Measurements from ENCODE around the gene PMS2. TPM values are rescaled to one million over a fixed set of nuclear protein-coding genes. Genes with fewer than 3 reads are reported as not detected.
"Not testable (repeated sequence)": the region's sequence is repeated elsewhere in the genome, so short reads cannot be mapped to it uniquely, and the experiment has no call there.

Gene PMS2, protein sequence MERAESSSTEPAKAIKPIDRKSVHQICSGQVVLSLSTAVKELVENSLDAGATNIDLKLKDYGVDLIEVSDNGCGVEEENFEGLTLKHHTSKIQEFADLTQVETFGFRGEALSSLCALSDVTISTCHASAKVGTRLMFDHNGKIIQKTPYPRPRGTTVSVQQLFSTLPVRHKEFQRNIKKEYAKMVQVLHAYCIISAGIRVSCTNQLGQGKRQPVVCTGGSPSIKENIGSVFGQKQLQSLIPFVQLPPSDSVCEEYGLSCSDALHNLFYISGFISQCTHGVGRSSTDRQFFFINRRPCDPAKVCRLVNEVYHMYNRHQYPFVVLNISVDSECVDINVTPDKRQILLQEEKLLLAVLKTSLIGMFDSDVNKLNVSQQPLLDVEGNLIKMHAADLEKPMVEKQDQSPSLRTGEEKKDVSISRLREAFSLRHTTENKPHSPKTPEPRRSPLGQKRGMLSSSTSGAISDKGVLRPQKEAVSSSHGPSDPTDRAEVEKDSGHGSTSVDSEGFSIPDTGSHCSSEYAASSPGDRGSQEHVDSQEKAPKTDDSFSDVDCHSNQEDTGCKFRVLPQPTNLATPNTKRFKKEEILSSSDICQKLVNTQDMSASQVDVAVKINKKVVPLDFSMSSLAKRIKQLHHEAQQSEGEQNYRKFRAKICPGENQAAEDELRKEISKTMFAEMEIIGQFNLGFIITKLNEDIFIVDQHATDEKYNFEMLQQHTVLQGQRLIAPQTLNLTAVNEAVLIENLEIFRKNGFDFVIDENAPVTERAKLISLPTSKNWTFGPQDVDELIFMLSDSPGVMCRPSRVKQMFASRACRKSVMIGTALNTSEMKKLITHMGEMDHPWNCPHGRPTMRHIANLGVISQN
- 1 to 10 TPM; 3.9 to 6.8 (median 5.8) TPM for total RNA-seq
- long read RNA-seq: 0 reads

DNA sequence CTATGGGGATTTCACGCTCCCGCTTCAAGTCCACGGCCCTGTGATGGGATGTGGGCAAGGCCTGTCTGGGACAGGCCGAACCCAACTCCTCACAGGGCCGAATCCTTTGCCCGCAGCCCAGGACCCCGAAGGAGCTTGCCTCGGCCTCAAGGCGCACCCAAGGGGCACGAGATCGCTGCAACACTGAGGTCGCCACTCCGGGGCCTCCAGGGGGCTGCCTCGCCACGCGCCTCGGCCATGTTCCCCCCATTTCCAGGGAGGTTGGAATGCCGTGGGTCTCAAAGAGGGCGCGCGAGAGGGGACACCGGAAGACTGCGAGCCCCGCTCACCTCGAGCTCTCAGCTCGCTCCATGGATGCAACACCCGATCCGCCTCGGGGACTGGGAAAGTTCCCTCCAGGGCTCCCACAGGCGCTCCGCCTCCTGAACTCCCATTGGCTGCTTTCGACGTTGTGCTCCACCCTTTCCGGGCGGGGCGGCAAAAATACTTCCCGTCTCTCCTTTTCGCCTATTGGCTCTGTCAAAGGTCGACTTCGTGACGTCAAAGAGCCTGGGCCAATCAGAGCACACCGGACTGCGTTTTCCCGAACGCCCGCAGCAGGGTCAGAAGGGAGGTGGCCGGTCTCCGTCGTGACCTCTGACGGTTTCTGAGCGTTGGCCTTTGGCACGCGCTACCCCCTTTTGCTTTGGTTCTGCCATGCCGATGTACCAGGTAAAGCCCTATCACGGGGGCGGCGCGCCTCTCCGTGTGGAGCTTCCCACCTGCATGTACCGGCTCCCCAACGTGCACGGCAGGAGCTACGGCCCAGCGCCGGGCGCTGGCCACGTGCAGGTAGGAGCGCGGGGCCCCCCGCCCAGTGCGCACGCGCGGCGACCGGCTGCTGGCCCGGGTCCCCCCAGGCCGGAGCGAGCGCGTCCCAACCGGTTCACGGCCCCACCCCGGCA, at the start of gene PMS2, which contains the start of gene AIMP2:
Gene PMS2, minus strand, starts transcription at position 382 of the 944 bp plus-strand sequence. Its CDS starts 30 bp downstream, at position 352.
Gene AIMP2, plus strand, starts transcription at position 605 of the 944 bp plus-strand sequence. Its CDS starts 92 bp downstream, at position 697.
- Histone ChIP-seq H3K4me1 (peaks cover 0 to 46% (median 4%) of the 10 kb centered on the region in 4 donors), H3K27ac (peak within 1 kb of the TSS; percentile 77 to 95 (median 89)), H3K36me3 (no peaks in the 10 kb centered on the region), H3K27me3 (no peaks in the 10 kb centered on the region), H3K9me3 (no peaks in the 10 kb centered on the region), H3K4me3 (peak within 1 kb of the TSS; percentile 67 to 78 (median 76))
- intact Hi-C loops (cut with DNase I): no loop called here
- ATAC-seq: peak; percentile 88 to 95 (median 92)
- peak; percentile 98 to 99 (median 98) for DNase-seq
- TF ChIP-seq, protein P1, sequence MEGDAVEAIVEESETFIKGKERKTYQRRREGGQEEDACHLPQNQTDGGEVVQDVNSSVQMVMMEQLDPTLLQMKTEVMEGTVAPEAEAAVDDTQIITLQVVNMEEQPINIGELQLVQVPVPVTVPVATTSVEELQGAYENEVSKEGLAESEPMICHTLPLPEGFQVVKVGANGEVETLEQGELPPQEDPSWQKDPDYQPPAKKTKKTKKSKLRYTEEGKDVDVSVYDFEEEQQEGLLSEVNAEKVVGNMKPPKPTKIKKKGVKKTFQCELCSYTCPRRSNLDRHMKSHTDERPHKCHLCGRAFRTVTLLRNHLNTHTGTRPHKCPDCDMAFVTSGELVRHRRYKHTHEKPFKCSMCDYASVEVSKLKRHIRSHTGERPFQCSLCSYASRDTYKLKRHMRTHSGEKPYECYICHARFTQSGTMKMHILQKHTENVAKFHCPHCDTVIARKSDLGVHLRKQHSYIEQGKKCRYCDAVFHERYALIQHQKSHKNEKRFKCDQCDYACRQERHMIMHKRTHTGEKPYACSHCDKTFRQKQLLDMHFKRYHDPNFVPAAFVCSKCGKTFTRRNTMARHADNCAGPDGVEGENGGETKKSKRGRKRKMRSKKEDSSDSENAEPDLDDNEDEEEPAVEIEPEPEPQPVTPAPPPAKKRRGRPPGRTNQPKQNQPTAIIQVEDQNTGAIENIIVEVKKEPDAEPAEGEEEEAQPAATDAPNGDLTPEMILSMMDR (IDR thresholded peaks at IDR 0.05): no peak
- peak; percentile 80 for TF ChIP-seq POLR2A (IDR thresholded peaks at IDR 0.05)
- under 1% methylated on average over 22 of the region's 84 CpGs for WGBS (ENCODE audit: insufficient coverage, low coverage, low lambda C conversion rate, missing lambda C conversion rate)

DNA sequence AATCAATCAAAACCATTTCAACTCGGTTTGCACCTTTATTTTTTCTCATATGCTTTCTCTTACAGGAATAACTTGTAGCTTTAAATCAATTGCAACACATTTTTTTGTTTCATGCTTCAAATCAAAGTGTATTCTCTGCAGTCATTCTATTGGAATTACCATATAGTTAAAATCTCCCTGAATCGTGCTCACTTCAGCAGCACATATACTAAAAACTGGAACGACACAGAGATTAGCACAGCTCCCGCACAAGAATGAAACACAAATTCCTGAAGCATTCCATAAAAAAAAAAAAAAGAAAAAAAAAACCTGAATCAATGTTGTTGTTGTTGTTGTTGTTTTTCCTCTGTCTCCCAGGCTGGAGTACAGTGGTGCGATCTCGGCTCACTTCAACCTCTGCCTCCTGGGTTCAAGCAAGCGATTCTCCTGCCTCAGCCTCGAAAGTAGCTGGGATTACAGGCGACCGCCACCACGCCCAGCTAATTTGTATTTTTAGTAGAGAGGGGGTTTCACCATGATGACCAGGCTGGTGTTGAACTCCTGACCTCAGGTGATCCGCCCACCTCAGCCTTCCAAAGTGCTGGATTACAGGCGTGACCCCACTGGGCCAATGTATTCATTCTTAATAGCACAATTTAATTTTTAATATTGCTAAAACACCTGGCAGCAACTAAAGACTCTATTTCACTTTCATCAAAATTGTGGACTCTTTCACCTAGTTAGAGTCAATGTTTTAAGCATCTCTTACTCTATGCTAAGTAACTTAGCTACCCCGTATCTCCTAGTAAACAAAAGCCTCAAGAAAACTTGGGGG, 48.7 kb upstream of the PMS2 start:
- Histone ChIP-seq H3K27me3 (no peaks in the 10 kb centered on the region), H3K36me3 (peaks cover 3 to 19% (median 7%) of the 10 kb centered on the region in 4 donors), H3K9me3 (no peaks in the 10 kb centered on the region), H3K4me3 (peak overlapping the region in 2 of 3 donors; percentile 85 to 93), H3K4me1 (peaks cover 0 to 18% (median 4%) of the 10 kb centered on the region in 4 donors), H3K27ac (peak overlapping the region in 1 of 3 donors; percentile 66)
- WGBS (ENCODE audit: insufficient coverage, low coverage, low lambda C conversion rate, missing lambda C conversion rate): 34% methylated on average over 9 of the region's 14 CpGs
- intact Hi-C loops (cut with DNase I): no loop called here
- DNase-seq (no peak), ATAC-seq (no peak)
- TF ChIP-seq, protein P1 (IDR thresholded peaks at IDR 0.05): no peak
- TF ChIP-seq POLR2A (IDR thresholded peaks at IDR 0.05): no peak

DNA sequence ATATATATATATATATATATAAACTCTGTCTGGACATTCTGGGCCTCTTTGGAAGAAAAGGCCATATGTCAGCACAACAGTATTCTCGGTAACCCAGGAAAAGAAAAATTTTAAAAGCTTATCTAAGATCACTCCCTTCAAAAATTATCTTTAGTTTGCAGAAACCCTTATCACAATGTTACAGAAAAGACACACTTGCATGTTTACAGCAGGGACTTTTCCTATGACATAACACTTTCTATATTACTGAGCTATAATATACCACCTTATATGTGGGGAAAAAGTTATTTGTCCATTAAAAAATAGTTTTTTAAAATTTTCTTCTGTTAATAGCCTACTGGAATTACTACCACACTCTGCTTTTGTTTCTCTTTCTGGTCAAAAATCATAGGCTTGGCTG, 47.8 kb upstream of the PMS2 start:
- Histone ChIP-seq H3K4me1 (peaks cover 0 to 18% (median 4%) of the 10 kb centered on the region in 4 donors), H3K27ac (no peak overlapping the region), H3K9me3 (no peaks in the 10 kb centered on the region), H3K4me3 (no peak overlapping the region), H3K27me3 (no peaks in the 10 kb centered on the region), H3K36me3 (peaks cover 3 to 28% (median 7%) of the 10 kb centered on the region in 4 donors)
- ATAC-seq (no peak), DNase-seq (no peak)
- WGBS (ENCODE audit: insufficient coverage, low coverage, low lambda C conversion rate, missing lambda C conversion rate): 36% methylated on average over 1 of the region's 1 CpG
- TF ChIP-seq, protein P1 (IDR thresholded peaks at IDR 0.05): no peak
- TF ChIP-seq POLR2A (IDR thresholded peaks at IDR 0.05): no peak
- intact Hi-C loops (cut with DNase I): no loop called here

DNA sequence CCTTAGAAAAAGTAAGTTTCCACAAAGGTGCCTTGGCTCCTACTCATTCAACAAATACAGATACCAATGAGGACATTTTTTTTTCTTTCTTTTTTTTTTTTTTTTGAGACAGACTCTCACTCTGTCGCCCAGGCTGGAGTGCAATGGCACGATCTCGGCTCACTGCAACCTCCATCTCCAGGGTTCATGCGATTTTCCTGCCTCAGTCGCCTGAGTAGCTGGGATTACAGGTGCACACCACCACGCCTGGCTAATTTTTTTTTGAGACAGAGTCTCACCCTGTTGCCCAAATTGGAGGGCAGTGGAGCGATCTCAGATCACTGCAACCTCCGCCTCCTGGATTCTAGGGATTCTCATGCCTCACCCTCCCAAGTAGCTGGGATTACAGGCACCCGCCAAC, 42.3 kb upstream of the PMS2 start:
- Histone ChIP-seq H3K4me1 (peaks cover 0 to 17% (median 3%) of the 10 kb centered on the region in 4 donors), H3K36me3 (peaks cover 6 to 65% (median 19%) of the 10 kb centered on the region in 4 donors), H3K27ac (peak overlapping the region in 1 of 3 donors; percentile 68)
- ATAC-seq; H3K4me3 ChIP-seq; DNase-seq; intact Hi-C loops (cut with DNase I); H3K9me3 ChIP-seq; H3K27me3 ChIP-seq: not testable (repeated sequence)
- WGBS (ENCODE audit: insufficient coverage, low coverage, low lambda C conversion rate, missing lambda C conversion rate): 92% methylated on average over 7 of the region's 9 CpGs
